Suprapubic skin (tissue), 4 donors: Measurements from ENCODE around the gene CTPS1. TPM values are rescaled to one million over a fixed set of nuclear protein-coding genes. Genes with fewer than 3 reads are reported as not detected.
A peak's percentile ranks its signal among the peaks of the same experiment; 100 is the strongest.

ENCODE experiments used
- DNase-seq, 2 donors: peaks; one replicate each; pipeline ENCODE4 v3.0.0-alpha.2; 2019; ENCODE audit warnings: low spot score in 2 of 2
- H3K27ac ChIP-seq: fragments of 200-600 bp; sonication (generic); one replicate; pipeline ENCODE4 v1.5.1; 2019
- H3K27me3 ChIP-seq: fragments of 200-600 bp; sonication (generic); one replicate; pipeline ENCODE4 v1.5.1; 2019
- H3K36me3 ChIP-seq: fragments of 200-600 bp; sonication (generic); one replicate; pipeline ENCODE4 v1.5.1; 2019
- H3K4me1 ChIP-seq: fragments of 200-600 bp; sonication (generic); one replicate; pipeline ENCODE4 v1.5.1; 2019
- H3K4me3 ChIP-seq: fragments of 200-600 bp; sonication (generic); one replicate; pipeline ENCODE4 v1.5.1; 2019; ENCODE audit warnings: mild to moderate bottlenecking
- H3K9me3 ChIP-seq: fragments of 200-600 bp; sonication (generic); one replicate; pipeline ENCODE4 v1.5.1; 2019
- EP300 ChIP-seq: sonication (generic); formaldehyde crosslinking; IDR thresholded peaks from one replicate; pipeline ENCODE4 v1.6.1; 2017; ENCODE audit warnings: antibody characterized with exemption
- POLR2A ChIP-seq, 2 donors: fragments of 450-650 bp; IDR thresholded peaks; one replicate each; pipeline ENCODE4 v1.6.1; 2017; ENCODE audit warnings: antibody characterized with exemption in 2 of 2, mild to moderate bottlenecking in 2 of 2, moderate library complexity in 2 of 2
- POLR2AphosphoS5 ChIP-seq, 3 donors: sonication (generic); formaldehyde crosslinking; IDR thresholded peaks; one replicate each; pipeline ENCODE4 v1.6.1; 2017; ENCODE audit warnings: antibody characterized with exemption in 3 of 3
- WGBS: methylation state at CpG from one replicate; pipeline ENCODE4 v1.1.5; 2018; 5-methylcytosine and 5-hydroxymethylcytosine counted together
- total RNA-seq, 4 donors: library from RNA; depleted of rRNA; stranded (reverse); fragments of >200 nt; gene quantifications; one replicate each; pipeline ENCODE4 v1.1.0, GENCODE V29; 2016
- TF ChIP-seq, protein P1 (sequence below), 2 donors: fragments of 200-600 bp in 1 of 2; fragments of 450-650 bp in 1 of 2; sonication (generic) in 1 of 2; IDR thresholded peaks; one replicate each; pipeline ENCODE4 v1.5.1; 2016 to 2019; ENCODE audit warnings: antibody characterized with exemption in 2 of 2, mild to moderate bottlenecking in 1 of 2, moderate library complexity in 1 of 2

CTPS1 gene
- total RNA-seq, 4 donors from 2014 or later, result 15.9 to 23.6 (median 20.0) TPM

DNA sequence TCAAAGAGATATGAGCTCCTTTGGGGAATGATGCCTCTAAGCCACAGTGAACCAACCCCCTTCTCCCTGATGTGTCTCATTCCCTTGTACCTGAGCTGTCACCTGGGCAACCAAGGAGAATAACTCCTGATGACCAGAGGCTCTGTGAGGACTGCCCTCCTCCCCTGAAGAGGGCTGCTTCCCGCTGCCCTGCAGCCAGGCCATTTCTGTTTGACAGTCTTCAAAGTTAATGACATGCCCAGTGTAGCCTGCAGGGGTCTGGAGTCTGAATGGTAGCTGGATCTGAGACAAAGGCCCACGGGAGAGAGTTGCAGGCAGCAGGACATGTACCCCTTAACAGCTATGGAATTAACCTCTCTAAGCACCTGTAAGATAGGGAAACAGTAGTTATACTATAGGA, 45.5 kb downstream of the CTPS1 start:
- WGBS, result 84% methylated on average over 2 of the region's 2 CpGs
- H3K4me3 ChIP-seq, result no peak overlapping the region
- TF ChIP-seq, protein P1, sequence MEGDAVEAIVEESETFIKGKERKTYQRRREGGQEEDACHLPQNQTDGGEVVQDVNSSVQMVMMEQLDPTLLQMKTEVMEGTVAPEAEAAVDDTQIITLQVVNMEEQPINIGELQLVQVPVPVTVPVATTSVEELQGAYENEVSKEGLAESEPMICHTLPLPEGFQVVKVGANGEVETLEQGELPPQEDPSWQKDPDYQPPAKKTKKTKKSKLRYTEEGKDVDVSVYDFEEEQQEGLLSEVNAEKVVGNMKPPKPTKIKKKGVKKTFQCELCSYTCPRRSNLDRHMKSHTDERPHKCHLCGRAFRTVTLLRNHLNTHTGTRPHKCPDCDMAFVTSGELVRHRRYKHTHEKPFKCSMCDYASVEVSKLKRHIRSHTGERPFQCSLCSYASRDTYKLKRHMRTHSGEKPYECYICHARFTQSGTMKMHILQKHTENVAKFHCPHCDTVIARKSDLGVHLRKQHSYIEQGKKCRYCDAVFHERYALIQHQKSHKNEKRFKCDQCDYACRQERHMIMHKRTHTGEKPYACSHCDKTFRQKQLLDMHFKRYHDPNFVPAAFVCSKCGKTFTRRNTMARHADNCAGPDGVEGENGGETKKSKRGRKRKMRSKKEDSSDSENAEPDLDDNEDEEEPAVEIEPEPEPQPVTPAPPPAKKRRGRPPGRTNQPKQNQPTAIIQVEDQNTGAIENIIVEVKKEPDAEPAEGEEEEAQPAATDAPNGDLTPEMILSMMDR (IDR thresholded peaks at IDR 0.05), result no peak
- TF ChIP-seq EP300 (no peak), POLR2AphosphoS5 (IDR thresholded peaks at IDR 0.05) (no peak), POLR2A (IDR thresholded peaks at IDR 0.05) (no peak)
- peaks cover 32% of the 10 kb centered on the region for H3K36me3 ChIP-seq
- no peaks in the 10 kb centered on the region for H3K9me3 ChIP-seq
- no peak for DNase-seq
- no peak overlapping the region for H3K27ac ChIP-seq
- no peaks in the 10 kb centered on the region for H3K4me1 ChIP-seq
- H3K27me3 ChIP-seq, result no peaks in the 10 kb centered on the region

DNA sequence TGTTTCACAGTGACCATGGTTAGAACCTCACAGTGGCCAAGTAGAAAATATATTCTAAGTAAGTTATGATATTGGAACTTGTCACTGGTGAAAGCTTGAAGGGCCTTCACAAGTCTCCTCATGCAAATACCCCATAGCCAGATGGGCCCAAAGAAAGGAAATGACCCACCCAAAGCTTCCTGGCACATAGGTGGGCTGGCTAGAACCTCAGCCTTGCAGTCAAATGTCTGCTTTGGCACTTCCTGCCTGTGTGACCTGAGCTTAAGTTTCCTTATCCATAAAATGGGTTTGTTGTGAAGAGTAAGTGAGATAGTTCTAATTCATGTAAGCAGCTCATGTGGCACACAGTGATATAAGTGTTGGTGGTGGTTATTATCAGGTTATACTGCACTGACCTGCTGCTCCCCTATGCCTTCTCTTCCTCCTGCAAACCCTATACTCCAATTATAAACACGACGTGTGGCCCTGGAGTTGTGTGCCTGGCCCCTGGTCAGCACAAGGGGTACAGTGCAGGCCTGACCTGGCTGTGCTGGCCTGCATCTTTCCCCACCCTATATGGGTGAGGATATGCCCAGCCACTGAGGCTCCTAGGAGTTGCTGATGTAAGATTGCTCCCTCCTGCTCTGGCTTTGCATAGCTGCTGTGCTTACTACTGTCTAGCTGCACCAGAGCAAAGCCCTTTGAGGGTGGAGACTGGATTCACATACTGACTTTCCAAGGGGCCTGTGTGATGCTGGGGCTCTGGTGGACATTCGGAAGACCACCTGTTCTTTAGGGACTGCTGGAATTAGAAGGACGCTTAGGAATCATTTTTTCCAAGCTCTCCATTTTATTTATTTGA, 46.7 kb downstream of the CTPS1 start:
- Histone ChIP-seq H3K27me3 (no peaks in the 10 kb centered on the region), H3K36me3 (peaks cover 43% of the 10 kb centered on the region), H3K4me3 (no peak overlapping the region), H3K27ac (no peak overlapping the region), H3K9me3 (no peaks in the 10 kb centered on the region), H3K4me1 (no peaks in the 10 kb centered on the region)
- TF ChIP-seq EP300 (no peak), POLR2A (IDR thresholded peaks at IDR 0.05) (no peak), POLR2AphosphoS5 (IDR thresholded peaks at IDR 0.05) (no peak)
- TF ChIP-seq, protein P1 (IDR thresholded peaks at IDR 0.05), result no peak
- 98% methylated on average over 4 of the region's 4 CpGs for WGBS
- DNase-seq, result peak in 1 of 2 donors; percentile 22

DNA sequence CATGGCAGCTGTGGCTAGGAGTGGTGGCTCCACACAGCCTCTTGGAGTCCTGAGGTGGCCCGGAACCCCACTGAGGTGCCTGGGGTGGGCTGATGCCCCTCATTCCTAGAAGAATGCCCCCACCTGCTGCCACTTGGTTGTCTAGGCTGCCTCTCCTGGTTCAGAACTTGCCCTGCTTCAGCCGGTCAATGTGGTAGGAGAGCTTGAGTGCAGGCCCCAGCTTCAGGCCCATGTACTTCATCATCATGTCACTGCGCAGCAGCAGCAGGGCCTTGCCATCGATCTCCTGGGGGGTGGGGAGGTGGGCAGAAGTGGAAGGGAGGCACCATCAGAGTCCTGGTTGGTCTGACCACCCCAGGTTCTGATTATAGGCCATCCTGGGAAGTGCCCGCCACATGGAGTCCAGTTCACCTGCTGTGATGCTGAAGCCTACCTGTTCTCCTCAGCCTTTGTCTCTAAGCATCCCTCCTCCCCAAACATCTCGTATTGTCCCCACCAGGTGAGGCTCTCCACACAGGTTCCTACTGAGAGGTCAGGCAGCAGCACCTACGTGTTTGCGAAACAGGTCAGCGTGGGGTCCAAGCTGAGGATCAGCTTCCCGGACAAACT, 48.6 kb downstream of the CTPS1 start:
- WGBS, result 95% methylated on average over 9 of the region's 10 CpGs
- H3K4me1 ChIP-seq, result no peaks in the 10 kb centered on the region
- peaks cover 62% of the 10 kb centered on the region for H3K36me3 ChIP-seq

DNA sequence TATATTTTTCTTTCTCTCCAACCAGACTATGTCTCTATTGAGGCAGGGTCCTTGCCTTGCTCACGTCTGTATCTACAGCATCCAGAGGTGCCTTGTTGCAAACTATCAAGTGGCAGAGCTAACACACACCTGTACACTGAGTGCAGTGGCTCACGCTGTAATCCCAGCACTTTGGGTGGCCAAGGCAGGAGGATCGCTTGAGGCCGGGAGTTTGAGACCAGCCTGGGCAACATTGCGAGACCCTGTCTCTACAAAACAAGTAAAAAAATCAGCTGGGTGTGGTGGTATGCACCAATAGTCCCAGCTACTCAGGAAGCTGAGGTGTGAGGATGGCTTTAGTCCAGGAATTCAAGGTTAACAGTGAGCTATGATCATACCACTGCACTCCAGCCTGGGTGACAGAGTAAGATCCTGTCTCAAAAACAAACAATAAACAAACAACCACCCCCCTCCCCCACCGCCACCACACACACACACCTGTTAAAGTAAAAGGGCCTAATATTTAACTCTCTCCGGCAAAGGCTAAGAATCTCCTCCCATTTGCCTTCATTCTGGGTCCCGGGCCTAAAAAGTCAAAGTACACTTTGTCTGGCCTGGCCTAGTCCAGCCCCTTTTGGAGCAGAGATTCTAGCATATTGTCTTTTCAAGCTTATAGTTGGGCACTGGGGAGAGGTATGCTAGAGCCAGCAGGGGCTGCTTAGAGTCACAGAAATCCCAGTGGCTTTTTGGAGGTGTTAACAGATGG, 51.5 kb downstream of the CTPS1 start:
- Histone ChIP-seq H3K4me3 (no peak overlapping the region), H3K27me3 (no peaks in the 10 kb centered on the region), H3K9me3 (no peaks in the 10 kb centered on the region), H3K27ac (no peak overlapping the region), H3K4me1 (no peaks in the 10 kb centered on the region), H3K36me3 (peaks cover 72% of the 10 kb centered on the region)
- 95% methylated on average over 8 of the region's 8 CpGs for WGBS
- TF ChIP-seq POLR2A (IDR thresholded peaks at IDR 0.05) (no peak), EP300 (no peak), POLR2AphosphoS5 (IDR thresholded peaks at IDR 0.05) (no peak)
- TF ChIP-seq, protein P1 (IDR thresholded peaks at IDR 0.05), result no peak
- no peak for DNase-seq

More for the DNA sequence above, 48.6 kb downstream of the CTPS1 start:
- Histone ChIP-seq H3K27me3 (no peaks in the 10 kb centered on the region), H3K4me3 (no peak overlapping the region), H3K27ac (no peak overlapping the region), H3K9me3 (no peaks in the 10 kb centered on the region)
- no peak for TF ChIP-seq POLR2A (IDR thresholded peaks at IDR 0.05)
- TF ChIP-seq EP300, result no peak
- TF ChIP-seq POLR2AphosphoS5 (IDR thresholded peaks at IDR 0.05), result no peak
- TF ChIP-seq, protein P1 (IDR thresholded peaks at IDR 0.05), result no peak
- DNase-seq, result no peak

DNA sequence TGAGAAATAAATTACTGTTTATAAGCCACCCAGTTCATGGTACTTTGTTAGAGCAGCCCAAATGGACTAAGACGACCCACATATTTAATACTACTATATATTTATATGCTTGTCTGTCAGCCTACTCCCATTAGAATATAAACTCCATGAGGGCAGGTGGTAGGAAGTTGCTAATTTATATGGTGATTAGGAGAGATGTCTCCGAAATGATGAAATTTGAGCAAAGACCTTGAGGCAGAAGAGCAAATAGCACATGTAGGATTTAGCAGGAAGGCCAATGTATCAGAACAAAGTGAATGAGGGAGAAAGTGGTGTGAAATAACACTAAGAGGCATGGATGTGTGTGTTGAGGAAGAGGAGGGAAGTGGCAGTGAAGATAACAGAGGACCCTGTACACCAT, 52.7 kb downstream of the CTPS1 start:
- peaks cover 76% of the 10 kb centered on the region for H3K36me3 ChIP-seq

More for the DNA sequence above, 52.7 kb downstream of the CTPS1 start:
- Histone ChIP-seq H3K4me3 (no peak overlapping the region), H3K27me3 (no peaks in the 10 kb centered on the region), H3K27ac (no peak overlapping the region), H3K4me1 (no peaks in the 10 kb centered on the region), H3K9me3 (no peaks in the 10 kb centered on the region)
- 66% methylated on average over 2 of the region's 2 CpGs for WGBS
- no peak for TF ChIP-seq EP300
- no peak for TF ChIP-seq POLR2A (IDR thresholded peaks at IDR 0.05)
- TF ChIP-seq, protein P1 (IDR thresholded peaks at IDR 0.05), result no peak
- TF ChIP-seq POLR2AphosphoS5 (IDR thresholded peaks at IDR 0.05), result no peak
- DNase-seq, result no peak
